Suprapubic skin (tissue), 3 donors: ENCODE results near the gene CLMN.

ENCODE experiments used
- POLR2AphosphoS5 ChIP-seq, 3 donors: sonication (generic); formaldehyde crosslinking; IDR thresholded peaks; one replicate each; pipeline ENCODE4 v1.6.1; 2017; ENCODE audit warnings: antibody characterized with exemption in 3 of 3
- TF ChIP-seq, protein P1 (sequence below), 2 donors: fragments of 200-600 bp in 1 of 2; fragments of 450-650 bp in 1 of 2; sonication (generic) in 1 of 2; IDR thresholded peaks; one replicate each; pipeline ENCODE4 v1.5.1; 2016 to 2019; ENCODE audit warnings: antibody characterized with exemption in 2 of 2, mild to moderate bottlenecking in 1 of 2, moderate library complexity in 1 of 2

DNA sequence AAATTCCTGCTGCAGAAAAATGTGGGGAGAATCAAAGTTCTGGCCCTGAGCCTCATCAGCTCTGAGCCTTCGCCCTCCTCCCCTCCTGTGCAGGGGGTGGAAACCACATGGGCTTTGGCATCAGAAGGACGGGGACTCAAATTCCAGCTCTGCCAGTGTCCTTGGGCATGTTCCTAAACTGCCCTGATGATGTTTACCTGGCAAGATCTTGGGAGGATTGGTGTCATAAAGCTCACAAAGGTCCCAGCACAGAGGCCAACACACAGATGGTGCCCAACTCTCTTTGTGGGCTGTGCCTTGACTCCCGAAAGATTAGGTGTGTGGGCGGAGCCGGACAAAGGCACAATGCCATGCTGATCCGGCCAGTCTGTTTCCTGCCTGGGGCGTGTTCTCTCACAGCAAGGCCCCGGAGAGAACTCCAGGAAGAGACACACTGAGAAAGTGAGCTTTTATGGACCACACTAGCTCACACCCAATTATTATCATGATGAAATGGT lies 20.5 kb upstream of the CLMN start:
- TF ChIP-seq POLR2AphosphoS5 (IDR thresholded peaks at IDR 0.05): no peak
- TF ChIP-seq, protein P1, sequence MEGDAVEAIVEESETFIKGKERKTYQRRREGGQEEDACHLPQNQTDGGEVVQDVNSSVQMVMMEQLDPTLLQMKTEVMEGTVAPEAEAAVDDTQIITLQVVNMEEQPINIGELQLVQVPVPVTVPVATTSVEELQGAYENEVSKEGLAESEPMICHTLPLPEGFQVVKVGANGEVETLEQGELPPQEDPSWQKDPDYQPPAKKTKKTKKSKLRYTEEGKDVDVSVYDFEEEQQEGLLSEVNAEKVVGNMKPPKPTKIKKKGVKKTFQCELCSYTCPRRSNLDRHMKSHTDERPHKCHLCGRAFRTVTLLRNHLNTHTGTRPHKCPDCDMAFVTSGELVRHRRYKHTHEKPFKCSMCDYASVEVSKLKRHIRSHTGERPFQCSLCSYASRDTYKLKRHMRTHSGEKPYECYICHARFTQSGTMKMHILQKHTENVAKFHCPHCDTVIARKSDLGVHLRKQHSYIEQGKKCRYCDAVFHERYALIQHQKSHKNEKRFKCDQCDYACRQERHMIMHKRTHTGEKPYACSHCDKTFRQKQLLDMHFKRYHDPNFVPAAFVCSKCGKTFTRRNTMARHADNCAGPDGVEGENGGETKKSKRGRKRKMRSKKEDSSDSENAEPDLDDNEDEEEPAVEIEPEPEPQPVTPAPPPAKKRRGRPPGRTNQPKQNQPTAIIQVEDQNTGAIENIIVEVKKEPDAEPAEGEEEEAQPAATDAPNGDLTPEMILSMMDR (IDR thresholded peaks at IDR 0.05): no peak
